GM13976 (cell line): ENCODE data around the gene WWC2.
"Not testable (repeated sequence)": the region's sequence is repeated elsewhere in the genome, so short reads cannot be mapped to it uniquely, and the experiment has no call there.

Experiments
- DNase-seq: peaks from one replicate; pipeline ENCODE4 v3.0.0; 2012; ENCODE audit warnings: low spot score
- CTCF ChIP-seq: IDR thresholded peaks from 2 replicates; pipeline ENCODE4 v1.5.1; 2012; ENCODE audit warnings: borderline replicate concordance, mild to moderate bottlenecking; ENCODE audit not compliant: insufficient read depth; ENCODE audit errors: extremely low read depth, missing control alignments, control extremely low read depth
- in situ Hi-C: fragments of 300-500 bp; cut with MboI; formaldehyde crosslinking; loops from one replicate; pipeline ENCODE4 v1.12.0; 2022; ENCODE audit warnings: low sequenced_read_pairs, mixed read lengths, inconsistent platforms; ENCODE audit not compliant: unreplicated experiment

Gene WWC2

GRCh38 chr4:183107891-183108459, 8.9 kb downstream of the WWC2 start:
- in situ Hi-C loops, result no loop called here
- no peak for DNase-seq
- no peak for TF ChIP-seq CTCF

GRCh38 chr4:183110244-183110643, 11.2 kb downstream of the WWC2 start:
- DNase-seq, result no peak
- in situ Hi-C loops, result no loop called here
- TF ChIP-seq CTCF, result no peak

- DNase-seq, result no peak
- TF ChIP-seq CTCF, result no peak
- in situ Hi-C loops, result no loop called here
These were observed 12.4 kb downstream of the WWC2 start for GRCh38 chr4:183111452-183111885.

GRCh38 chr4:183118141-183118540, 19.1 kb downstream of the WWC2 start:
- DNase-seq, result no peak
- in situ Hi-C loops, result no loop called here
- TF ChIP-seq CTCF, result no peak

- no peak for TF ChIP-seq CTCF
- no peak for DNase-seq
- in situ Hi-C loops, result no loop called here
These were observed 19.5 kb downstream of the WWC2 start for GRCh38 chr4:183118585-183118984.

GRCh38 chr4:183121660-183122059, 22.6 kb downstream of the WWC2 start:
- in situ Hi-C loops, DNase-seq: not testable (repeated sequence)

- in situ Hi-C loops, result no loop called here
- TF ChIP-seq CTCF, result no peak
- DNase-seq, result no peak
These were observed 25.2 kb downstream of the WWC2 start for GRCh38 chr4:183124228-183124627.
